22Rv1 (cell line): ENCODE data around the gene RBM20.

ENCODE experiments used
- H3K27ac ChIP-seq: fragments of 450-650 bp; 2 replicates; pipeline ENCODE4 v1.5.1; 2017
- CTCF ChIP-seq: fragments of 450-650 bp; IDR thresholded peaks from 2 replicates; pipeline ENCODE4 v1.5.1; 2017; ENCODE audit warnings: mild to moderate bottlenecking
- ZFX ChIP-seq: fragments of 450-650 bp; IDR thresholded peaks from 2 replicates; pipeline ENCODE4 v1.6.1; 2017; ENCODE audit warnings: antibody characterized with exemption, borderline replicate concordance

Gene RBM20

GRCh38 chr10:110612087-110612486 is 32.0 kb upstream of the RBM20 start:
- TF ChIP-seq CTCF (no peak), ZFX (no peak)
- no peak overlapping the region for H3K27ac ChIP-seq

- TF ChIP-seq ZFX (no peak), CTCF (no peak)
- H3K27ac ChIP-seq = no peak overlapping the region
These were observed 31.5 kb upstream of the RBM20 start for GRCh38 chr10:110612629-110613028.

- TF ChIP-seq ZFX (no peak), CTCF (no peak)
These were observed 30.7 kb upstream of the RBM20 start for GRCh38 chr10:110613341-110613995.

GRCh38 chr10:110613996-110614495 is 30.1 kb upstream of the RBM20 start:
- TF ChIP-seq ZFX = no peak
- TF ChIP-seq CTCF = no peak
- no peak overlapping the region for H3K27ac ChIP-seq

More at GRCh38 chr10:110613341-110613995, 30.7 kb upstream of the RBM20 start:
- H3K27ac ChIP-seq = no peak overlapping the region

GRCh38 chr10:110615057-110615747 is 28.9 kb upstream of the RBM20 start:
- TF ChIP-seq CTCF (no peak), ZFX (no peak)
- no peak overlapping the region for H3K27ac ChIP-seq

- TF ChIP-seq CTCF (no peak), ZFX (no peak)
- H3K27ac ChIP-seq = no peak overlapping the region
These were observed 27.6 kb upstream of the RBM20 start for GRCh38 chr10:110616493-110617033.
